HG02970 (cell line): ENCODE results near the gene MEF2D.

ENCODE experiments used
- ATAC-seq: cut with Tn5 transposase; IDR thresholded peaks from one replicate; pipeline ENCODE4 v1.9.1; 2021; ENCODE audit warnings: mild to moderate bottlenecking, moderate library complexity, moderate number of reproducible peaks; ENCODE audit not compliant: unreplicated experiment, low FRiP score

Gene MEF2D

DNA sequence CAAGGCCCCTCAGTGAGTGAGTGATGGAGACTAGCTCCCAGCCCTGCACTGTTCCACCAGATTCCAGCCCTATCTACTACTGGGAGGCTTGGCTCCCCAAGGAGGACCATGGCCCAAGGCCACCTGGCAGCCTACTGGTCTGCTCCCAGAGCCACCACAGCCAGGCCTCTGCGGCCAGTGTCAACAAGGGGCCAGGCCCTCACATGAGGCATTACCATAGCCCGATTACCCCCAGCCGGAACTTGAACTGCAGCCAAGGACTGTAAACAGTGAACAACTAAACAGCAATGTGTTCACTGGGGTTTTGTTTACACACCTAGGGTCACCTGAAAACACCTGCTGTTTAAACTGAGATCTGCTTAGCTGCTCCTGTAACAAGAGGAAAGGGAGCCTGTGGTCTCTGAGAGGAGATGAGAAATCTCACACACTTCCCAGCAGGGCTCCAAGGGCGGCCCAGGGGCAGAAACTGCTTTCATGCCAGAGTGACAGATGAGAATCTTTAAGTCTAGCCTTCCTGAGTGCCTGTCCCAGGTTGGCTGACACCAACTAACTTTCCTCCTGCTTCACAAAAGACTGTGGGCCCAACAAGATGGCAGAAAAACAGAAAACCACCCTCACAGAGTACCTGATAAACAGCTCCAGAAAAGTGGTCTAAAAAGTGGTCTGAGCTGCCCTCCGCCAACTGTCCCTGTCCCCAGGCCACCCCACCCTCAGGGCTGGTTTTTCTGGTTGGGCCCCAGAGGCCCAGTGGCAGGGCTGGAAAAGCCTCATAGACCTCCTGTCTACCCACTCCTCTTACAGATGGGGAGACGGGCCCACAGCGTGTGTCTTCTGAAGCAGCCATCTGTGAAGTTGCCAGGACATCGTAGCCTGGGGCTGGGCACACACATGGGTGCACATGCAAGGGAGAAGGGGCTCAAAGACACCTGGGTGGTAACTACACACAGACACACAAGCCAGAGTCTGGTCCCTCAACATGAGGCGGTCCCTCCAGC, 28.8 kb downstream of the MEF2D start:
- ATAC-seq, result no peak

DNA sequence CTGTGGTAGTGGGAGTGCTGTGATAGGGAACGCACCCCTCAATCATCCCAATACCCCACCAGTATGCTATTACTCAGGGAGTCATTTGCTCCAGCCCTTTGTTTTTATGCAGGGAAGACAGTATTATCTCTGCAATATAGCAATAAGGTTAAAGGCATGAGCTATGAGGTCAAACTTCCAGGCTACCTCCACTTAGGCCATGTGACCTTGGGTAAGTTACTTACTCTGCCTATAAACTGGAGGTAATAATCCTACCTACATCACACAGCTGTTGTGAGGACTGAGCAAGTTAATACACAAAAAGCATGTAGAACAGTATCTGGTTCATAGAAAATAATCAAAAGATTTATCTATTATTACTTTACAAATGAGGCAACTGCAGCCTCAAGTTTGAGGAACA, 30.1 kb downstream of the MEF2D start:
- ATAC-seq, result no peak

GRCh38 chr1:156468693-156469345, 31.8 kb downstream of the MEF2D start:
- ATAC-seq, result no peak

DNA sequence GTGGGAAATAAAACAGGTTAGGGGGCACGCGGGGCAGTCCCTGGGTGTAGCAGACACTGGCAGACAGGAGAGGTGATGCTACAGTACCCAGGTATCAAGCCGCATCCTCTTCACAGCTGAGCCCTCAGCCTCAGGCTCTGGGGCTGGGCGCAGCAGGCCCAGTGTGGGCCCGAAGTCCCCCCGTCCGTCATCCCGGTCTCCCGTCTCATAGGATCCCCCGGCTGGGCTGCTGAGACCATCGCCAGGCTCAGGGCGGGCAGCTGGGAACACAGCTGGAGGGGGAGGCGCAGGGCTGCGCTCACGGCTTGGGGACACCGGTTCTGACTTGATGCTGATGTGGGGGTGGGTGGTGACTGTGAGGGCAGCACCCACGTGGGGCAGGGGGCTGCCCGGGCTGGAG, 32.7 kb downstream of the MEF2D start:
- no peak for ATAC-seq

- no peak for ATAC-seq
Measured at GRCh38 chr1:156467385-156467784, 33.2 kb downstream of the MEF2D start.

- no peak for ATAC-seq
Measured at GRCh38 chr1:156465747-156466365, 34.7 kb downstream of the MEF2D start.

DNA sequence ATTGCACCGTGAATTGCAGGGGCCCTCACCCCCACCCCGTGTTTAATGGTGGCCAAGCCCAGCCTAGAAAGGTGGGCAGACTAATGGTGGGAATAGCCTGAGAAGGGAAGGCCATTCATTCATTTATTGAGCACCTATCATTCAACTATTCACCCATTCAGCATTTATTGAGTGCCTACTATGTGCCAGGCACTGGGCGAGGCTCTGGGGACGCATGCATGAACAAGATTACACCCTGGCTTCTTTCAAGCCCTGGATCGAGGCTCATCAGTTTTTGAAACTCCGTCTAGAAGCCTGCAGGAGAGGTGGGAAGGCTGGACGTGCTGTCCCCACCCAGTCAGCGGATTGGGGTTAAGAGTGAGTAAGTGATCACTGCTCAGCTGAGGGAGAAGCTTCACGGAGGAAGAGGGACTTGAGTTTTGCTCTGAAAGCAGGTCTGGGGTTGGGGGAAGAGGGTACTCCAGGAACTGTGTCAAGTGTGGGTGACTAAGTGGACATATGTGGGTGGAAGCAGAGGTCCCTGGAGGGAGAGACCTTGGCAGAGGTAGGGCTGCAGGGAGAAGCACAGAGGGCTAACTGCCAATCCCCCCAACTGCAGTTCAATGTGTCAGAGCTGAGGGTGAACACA, 35.6 kb downstream of the MEF2D start:
- ATAC-seq, result no peak

DNA sequence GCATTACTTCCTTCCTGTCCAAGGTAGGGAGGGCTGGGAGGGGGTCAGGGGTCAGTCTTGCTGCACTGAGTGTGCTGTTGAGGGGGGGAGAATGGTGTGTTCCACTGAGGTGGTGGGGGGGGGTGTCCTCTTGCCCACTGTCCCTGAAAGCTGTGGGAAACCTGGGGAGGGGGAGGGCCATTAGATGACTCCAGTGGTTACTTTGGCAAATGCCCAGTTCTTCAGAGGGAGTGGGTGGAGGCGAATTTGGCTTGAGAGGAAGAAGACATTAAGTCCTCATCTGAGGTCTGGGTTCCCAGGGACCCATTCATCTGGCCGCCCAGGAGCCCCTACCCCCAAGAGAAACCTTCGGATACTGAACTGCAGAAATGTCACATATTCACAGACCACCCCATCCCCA, 36.2 kb downstream of the MEF2D start:
- no peak for ATAC-seq

- no peak for ATAC-seq
Measured at GRCh38 chr1:156463874-156464273, 36.7 kb downstream of the MEF2D start.

DNA sequence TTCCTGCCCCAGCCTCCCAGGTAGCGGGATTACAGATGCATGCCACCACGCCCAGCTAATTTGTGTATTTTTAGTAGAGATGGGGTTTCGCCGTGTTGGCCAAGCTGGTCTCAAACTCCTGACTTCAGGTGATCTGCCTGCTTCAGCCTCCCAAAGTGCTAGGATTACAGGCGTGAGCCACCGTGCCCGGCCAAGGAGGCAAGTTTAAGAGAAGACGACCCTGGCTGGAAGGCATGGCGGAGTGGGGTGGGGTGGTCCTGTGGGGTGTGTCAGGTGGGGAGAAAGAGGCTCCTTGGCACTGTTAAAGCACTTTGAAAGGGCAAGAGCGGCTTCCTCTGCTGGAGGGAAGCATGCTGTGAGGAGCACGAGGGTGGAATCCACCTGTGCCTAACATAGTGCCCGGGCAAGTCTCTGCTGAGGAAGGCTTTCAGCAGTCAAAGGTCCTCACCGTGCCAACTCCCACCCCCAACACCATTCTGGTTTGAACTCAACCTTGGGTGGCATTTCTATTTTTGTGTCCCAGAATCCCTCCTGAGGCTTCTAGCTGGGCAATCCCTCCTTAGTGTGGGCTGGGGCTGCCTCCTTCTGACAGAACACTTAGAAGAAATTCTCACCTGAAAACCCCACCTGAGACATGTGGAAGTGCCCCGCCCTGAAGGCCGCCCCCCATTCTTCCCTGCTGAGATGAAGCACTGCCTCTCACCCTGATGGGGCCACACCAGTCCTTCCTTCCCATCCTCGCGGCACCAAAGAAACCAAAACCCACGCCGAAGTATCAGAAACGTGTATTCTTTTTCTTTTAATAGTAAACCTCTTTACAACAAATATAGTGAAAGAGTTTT, 37.4 kb downstream of the MEF2D start:
- no peak for ATAC-seq

DNA sequence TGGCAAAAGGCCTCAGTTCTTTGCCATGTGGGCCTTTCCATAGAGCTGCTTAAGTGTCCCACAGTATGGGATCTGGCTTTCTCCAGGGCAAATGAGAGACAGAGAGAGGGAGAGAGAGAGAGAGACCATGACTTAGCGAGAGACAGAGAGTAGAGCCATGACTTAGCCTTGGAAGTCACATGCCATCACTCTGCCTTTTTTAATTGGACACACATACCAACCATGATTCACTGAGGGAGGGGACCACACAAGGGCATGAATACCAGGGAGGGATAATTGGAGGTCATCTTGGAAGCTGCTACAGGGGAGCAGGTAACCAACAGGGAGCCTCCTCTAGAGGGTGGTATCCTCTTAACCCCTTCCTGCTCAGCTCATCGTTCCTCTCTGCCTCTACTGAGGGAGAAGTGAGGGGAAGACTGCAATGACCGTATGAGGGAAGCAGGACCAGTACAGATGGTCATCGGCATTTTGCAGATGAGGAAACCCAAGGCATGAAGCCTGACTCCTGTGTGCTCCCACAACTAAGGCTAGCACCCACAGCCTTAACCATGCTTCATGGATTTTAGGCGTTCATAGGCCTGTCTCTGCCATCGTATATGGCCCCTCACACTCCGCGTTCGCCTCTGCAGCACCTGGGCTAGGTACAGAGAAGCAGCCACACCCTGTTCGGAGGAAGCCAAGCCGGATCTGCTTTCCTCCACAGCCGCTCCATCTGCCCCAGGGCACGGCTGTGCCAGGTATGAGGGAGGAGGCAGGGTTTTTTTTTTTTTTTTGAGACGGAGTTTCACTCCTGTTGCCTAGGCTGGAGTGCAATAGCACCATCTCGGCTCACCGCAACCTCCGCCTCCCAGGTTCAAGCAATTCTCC, 38.6 kb downstream of the MEF2D start:
- no peak for ATAC-seq

GRCh38 chr1:156461109-156461508, 39.5 kb downstream of the MEF2D start:
- ATAC-seq, result no peak

DNA sequence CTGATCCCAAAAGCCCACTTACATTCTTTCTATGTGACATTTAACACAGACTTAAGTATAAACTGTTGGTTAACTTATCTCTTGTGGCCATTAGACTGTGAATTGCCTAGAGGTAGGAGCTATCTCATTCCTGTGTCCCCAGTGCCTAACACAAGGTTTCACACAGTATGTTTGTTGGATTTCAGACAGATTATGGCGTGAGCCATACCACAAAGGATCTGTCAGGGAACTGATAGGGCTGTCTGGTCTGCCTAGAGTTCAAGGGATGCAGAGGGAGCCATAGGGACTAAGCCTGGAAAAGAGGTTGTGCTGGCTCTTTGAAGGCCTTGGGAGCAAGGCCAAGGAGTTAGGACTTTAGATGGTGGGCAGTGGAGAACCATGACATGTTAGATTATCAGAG, 40.0 kb downstream of the MEF2D start:
- ATAC-seq, result no peak

DNA sequence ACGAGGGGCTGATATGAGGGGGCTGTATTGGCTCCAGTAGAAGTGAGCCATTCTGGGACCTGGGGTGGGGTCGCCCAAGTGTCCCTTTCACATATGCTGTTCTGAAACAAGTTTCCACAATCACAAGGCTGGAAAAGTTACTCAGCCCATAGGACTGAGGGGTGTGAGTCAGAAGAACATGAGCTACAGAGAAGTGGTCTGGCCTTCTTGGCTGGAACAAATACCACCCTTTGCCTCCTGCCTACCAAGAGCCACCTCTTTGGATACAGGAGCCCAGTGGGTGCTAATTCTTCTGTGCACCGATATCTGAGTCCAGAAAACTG, 42.4 kb downstream of the MEF2D start:
- no peak for ATAC-seq

DNA sequence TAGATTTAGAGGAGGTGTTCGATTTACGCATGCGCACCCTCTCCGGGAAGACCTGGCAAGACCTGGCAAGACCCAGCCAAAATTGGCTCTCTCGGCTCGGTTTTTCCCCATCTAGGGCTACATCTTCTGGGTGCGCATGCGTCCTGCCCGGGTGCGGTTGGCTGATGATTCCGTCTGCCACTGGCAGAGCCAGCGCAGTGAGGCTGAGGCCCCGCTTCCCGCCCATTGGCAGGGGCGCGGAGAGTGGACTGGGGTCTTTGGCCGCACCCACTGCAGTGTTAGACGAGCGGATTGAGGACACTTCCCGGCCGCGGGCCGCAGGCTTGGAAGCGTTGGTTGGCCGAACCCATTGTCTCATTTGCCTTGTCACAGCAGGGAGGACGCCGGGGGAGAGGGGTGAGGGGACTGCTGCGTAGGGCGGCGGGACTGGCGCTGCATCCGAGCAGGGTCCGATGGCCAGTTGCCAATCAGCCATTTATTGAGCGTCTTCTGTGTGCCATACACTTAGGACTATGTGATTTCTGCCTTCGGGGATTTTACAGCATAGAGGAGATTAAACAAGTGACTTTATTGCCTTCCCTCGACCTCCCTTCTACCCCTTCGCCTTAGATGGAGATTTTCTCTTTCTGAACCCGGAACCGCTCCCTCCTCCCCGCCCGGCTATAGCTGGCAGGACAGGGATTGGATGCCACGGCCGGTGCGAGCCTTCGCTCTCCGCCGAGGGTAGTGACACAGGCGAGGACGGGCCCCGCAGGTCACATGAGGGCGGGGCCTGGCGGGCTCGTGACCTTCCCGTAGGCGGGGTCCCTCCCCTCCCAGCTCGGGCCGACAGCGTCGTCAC, 43.7 kb downstream of the MEF2D start:
- ATAC-seq, result peak; percentile 69

DNA sequence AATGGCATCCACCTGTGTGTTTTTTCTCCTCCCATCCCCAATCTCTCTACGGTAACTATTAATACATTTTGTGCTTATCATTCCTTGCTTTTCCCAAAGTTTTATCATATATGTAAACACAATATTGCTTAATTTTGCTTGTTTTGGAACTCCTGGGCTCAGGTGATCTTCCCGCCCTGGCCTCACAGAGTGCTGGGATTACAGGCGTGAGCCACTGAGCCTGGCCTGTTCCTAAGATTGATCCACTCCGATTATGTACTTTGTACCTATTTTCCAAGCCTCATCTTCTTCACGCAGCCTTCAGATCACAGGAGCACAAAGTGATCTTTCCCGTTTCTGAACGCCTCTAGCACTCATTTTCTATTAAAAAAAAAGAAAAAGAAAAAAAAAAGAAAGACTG, 45.2 kb downstream of the MEF2D start:
- no peak for ATAC-seq

DNA sequence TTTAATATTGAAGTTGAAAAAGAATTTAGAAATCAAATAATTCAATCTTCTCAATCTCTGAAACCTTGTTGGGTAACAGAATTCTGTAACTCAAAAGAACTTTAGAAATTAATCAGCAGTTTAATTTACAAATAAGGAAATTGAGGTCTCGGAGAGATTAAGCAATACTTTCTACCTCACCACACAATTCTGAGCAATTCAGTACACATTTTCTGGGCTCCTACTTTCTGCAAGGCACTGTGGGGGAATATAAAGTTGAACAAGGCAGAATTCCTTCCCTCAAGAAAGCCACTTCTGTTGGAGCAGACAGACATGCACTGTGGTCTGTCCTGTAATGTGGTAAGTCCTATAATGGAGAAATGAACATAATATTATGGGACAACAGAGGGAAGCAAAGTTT, 47.7 kb downstream of the MEF2D start:
- ATAC-seq, result no peak

DNA sequence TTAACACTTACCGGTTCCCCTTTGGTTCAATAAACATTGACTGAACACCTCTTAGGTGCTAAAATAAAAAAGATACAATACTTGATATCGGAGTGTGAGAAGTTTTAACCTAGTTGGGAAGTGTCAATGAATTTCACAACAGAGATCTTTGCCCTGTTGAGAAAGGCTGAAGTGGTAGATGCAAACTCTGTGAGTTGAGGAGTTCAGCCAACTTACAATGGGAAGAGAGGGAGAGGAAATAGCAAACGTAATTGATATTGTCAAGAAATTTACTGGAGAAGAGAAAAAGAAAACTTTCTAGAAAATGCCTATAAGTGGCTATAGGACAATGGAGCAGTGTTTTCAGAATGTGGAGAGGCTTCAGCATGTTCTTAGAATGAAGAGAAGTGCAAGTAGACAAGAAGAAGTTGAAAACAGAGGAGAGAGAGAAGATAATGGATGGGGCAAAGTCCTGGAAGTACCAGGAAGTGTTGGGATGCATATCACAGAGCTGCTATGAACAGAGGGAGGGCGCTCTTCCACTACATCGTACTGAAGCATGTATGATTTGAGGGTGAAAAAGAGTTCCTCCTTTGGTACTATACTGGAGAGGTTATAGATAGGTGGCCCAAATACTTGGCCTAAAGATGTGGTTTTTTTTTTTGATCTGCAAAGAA, 48.9 kb downstream of the MEF2D start:
- no peak for ATAC-seq
